ENCODE data around the gene COL4A1.

Gene COL4A1

DNA sequence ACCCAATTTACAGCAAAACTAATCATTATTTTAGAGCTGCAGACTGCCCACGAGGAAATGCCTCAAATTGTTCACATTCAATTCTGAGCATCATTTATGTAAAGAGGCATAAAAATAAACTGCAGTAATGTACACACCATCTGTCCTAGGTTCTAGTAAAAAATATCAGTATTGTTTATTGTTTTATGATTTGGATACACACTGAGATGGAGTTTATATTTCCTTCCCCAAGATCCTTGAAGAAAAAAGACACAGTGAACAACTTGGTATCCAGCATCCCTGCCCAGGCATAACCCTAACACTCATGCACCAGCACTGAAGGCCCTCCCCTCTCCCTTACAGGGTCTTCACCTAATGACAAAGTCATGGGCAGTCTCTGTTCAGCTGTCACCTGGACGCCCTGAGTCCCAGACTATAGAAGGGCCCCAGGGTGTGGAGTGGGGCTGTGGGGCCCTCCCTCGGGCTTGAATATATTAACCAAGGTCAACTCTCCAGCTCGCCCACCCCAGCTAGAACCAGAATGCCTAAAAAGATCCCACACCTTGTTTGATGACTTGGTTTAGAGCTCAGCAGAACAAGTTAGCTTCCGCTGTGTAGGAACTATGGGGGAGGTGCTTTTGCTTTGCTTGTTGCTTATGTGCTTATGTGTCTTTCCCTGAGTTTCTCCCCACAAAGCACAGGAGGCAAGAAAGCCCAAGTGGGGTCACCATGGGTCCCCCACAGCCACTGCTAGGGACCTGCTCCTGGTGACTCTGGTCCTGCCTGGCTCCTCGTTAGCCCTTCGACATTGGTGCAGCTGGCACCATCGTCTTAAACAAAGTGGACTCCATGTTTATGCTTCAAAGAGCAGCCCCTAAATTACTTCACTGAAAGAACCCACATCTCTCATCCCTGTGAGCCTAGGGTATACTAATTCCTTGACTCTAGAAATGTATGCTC lies 111.1 kb downstream of the COL4A1 start:
- DNase-seq (ENCODE audit: low spot score) = no peak

- no peak for DNase-seq (ENCODE audit: low spot score)
Measured at GRCh38 chr13:110194451-110194850, 112.5 kb downstream of the COL4A1 start.

GRCh38 chr13:110193491-110193890 lies 113.5 kb downstream of the COL4A1 start:
- no peak for DNase-seq (ENCODE audit: low spot score)

GRCh38 chr13:110192472-110192871 lies 114.5 kb downstream of the COL4A1 start:
- no peak for DNase-seq (ENCODE audit: low spot score)

DNA sequence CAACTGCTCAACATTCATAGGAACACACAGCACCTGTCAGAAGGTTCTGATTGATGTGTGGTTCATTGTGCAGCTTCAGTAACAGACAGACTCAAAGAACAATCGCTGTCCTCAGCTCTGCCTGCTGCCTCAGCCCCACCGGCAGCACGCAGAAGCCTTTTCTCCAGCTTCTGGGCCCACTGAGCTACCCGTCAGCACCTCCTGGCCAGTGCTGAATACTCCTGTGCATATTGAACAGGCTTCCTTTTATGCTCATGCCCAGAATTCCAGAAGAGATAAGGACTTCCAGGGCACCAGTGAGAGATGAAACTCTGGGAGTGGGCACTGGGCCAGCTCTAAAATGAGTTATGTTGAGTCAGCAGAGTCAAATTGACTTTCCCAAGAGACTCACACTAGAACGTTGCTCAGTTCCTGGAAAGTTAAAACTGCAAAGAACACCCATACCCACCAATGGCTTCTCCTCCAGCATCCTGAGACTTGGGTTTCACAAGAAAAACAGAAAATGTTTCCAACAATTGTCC lies 119.3 kb downstream of the COL4A1 start:
- no peak for DNase-seq (ENCODE audit: low spot score)

DNA sequence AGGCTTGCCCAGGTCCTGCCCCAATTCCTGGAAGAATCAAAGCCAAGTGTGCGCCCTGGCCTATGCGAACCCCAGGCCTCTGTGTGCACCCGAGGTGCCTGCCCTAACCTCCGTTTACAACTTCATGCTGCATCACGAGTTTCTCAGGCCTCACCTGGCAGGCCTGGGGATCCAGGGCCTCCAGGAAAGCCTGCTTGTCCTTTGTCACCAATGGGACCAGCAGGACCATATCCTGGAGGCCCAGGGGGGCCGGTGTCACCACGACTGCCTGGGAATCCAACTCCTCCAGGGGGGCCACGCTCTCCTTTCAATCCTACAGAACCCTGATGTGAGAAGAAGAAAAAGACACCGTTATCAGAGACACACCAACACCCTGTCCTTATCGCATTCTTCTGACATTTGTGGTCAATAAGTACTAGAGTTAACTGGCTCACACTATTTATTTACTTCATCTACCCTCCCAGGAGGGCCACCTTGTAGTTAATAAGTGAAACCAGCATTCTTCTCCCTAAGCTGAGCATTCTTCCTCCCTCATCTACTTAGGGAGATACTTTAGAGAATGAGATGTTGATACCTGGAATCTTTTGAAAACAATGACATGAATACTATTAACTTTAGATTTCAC lies 120.6 kb downstream of the COL4A1 start:
- DNase-seq (ENCODE audit: low spot score) = no peak

DNA sequence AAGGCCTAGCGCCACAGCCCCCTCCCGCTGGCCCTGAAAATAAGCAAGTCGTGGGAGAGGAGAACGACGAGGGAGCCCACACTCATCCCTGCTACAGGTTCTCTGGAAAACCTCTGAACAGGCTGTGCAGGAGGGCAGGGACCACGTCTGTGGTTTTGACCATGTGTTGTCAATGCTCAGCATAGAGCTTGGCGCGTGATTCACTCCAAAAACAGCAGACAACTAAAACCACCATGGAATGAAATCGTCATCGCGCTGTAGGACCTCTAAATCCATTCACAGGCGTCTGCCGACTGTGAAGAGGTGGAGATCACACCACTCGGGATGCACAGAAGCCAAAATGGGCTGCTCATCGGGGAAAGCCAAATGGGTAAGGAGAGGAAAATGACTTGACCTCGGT lies 121.3 kb downstream of the COL4A1 start:
- DNase-seq (ENCODE audit: low spot score) = no peak

- DNase-seq (ENCODE audit: low spot score) = no peak
Measured at GRCh38 chr13:110183910-110184309, 123.0 kb downstream of the COL4A1 start.

DNA sequence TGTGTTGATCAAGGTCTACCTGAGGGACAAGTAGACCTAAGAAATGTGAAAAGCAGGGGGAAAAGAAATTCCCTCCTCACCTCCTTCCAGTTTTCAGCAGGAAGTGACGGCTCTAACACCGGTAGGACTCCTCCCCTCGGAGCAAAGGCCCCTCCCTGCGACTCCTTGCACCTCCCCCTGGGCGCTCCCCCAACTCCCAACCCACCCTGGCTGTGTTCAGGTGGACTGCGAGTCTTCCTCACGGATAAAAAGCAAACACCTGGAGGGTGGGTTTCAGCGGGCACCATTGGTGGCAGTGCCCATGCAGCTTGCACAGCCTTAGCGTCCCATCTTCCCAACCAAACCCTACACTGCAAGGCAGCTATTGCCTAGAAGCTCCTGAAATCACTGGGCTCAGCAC lies 124.5 kb downstream of the COL4A1 start:
- no peak for DNase-seq (ENCODE audit: low spot score)

DNA sequence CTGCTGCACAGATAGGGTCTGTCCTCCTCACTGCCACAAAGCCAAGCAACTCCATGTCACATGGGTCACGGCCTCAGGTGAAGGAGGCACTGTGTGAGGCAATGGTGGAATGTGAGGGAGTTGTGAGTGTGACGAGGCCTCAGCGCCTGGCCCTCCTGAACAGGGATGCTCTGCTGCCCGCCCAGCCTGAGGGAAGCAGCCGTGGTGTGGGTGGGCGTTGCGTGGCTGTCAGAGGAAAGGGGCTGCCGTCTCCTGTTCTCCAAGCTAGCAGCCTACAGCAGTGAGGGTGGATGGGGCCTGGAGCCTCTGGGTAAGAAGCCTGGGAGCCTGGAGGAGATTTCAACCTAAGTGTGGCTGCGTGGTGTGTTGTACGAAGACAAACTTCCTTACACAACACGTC lies 125.0 kb downstream of the COL4A1 start:
- DNase-seq (ENCODE audit: low spot score) = no peak

DNA sequence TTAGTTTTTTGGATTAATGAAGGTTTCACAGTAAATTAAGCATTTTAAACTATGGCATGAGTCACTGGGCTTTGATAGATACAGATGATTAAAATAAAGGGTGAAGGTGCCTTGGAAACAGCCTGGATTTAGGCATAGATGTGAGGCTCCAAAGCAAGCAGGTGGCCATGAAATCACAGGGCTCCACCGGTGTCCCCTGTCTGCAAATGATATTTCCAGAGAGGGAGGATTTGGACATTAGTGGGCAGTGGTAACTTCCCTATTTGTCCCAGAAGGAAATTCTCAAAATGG lies 127.2 kb downstream of the COL4A1 start:
- no peak for DNase-seq (ENCODE audit: low spot score)

DNA sequence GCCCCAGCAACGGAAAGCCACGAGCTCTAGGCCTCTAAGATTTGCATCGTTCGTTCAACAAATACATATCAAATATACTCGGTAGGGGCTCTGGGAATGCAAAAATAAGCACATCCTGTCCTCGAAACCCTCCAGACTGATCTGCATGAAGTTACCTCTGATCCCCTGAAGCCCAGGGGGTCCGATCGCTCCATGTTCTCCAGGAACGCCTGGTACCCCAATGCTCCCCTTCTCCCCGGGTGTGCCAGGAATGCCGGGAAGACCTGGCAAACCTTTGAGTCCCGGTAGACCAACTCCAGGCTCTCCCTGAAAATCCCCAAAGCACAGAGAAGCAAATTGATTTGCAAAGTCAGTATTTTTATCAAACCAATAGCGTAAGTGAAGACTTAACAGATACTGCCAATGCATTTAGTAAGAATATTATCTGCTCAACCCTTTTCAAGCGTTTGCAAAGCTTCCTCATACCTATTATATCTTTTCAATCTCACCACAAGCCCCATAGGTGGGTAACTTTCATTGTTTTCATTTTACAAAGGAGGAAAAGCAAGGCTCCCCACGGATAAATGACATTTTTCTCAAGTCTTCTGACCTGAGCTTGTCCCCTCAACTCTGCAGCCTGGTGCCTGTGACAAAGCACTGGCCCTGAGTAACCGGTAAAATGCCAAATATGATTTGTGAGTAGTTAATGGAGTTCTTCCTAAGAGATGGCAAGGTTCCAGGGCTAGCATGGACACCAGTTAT lies 127.7 kb downstream of the COL4A1 start:
- DNase-seq (ENCODE audit: low spot score) = no peak

DNA sequence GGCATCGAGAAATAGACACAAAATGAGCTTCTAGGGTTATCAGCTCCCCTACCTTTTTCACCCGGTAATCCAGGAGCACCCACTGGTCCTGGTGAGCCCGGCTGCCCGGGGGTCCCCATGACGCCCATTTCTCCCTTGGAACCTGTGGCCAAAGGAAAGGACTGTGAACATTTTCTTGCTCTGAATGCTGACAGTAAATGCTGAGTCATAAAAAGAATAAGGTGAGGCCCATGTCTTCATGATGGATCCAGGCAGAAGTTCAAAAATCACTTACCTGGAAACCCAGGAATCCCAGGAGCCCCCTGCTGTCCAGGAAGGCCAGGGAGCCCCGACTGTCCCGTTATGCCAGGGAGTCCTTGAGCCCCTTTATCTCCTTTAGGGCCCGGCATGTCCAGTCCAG lies 129.2 kb downstream of the COL4A1 start:
- no peak for DNase-seq (ENCODE audit: low spot score)

DNA sequence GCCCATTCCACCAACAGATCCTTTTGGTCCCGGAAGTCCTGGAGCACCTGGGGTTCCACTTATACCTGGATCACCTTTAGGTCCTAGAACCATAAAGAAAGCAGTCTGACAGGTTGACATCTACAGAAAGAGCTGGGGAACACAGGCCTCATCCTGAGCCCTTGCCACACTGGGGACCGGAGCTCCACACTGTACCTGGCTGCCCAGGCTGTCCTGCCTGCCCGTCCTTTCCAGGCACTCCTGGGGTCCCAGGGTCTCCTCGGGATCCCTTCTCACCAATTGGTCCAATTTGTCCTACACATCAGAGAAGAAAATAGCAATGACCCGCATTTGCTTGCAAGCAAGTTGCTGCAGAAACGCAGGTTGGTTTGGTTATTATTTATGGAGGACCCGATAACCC lies 130.5 kb downstream of the COL4A1 start:
- no peak for DNase-seq (ENCODE audit: low spot score)

DNA sequence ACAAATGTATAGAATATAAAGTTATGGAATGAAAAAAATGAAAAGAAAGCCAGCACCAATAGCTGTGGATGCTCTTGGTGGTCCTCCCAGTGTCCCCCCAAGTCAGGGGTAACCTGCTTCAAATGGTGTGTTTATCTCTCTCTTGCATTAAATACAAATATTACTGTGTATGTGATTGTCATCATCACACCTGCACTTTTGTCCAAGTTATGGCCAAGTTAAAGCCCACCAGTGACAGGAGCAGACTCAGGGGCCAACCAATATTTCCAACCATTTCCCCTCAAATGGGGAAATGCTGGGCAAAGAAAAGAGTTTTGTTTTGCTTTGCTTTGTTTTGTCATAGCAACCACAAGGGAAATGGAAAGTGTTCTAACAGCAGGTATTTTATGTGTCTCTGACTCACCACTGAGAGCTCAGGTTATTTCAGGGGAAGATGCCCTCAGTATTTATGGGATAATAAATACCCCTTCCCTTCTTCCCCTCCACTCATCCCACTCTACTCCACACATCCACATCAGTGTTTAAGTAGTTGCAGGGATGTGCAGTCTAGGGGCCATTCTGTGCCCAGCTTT lies 133.6 kb downstream of the COL4A1 start:
- no peak for DNase-seq (ENCODE audit: low spot score)

DNA sequence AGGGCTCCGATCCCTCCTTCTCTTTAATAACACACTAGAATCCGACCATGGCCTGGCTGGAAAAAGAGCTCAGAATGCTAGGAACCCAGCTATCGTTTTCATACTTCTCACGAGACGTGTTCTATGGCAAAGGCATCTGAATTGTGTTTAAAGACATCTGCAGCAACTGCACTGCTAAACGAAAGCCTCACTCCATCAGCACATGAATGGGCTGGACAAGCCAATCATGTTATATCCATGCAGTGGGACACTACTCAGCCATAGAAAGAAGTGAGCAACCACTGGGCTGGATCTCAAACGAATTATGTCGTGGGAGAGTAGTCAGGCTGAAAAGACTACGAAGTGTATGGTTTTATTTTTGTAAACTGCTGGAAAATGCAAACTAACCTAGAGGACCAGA lies 136.1 kb downstream of the COL4A1 start:
- no peak for DNase-seq (ENCODE audit: low spot score)

DNA sequence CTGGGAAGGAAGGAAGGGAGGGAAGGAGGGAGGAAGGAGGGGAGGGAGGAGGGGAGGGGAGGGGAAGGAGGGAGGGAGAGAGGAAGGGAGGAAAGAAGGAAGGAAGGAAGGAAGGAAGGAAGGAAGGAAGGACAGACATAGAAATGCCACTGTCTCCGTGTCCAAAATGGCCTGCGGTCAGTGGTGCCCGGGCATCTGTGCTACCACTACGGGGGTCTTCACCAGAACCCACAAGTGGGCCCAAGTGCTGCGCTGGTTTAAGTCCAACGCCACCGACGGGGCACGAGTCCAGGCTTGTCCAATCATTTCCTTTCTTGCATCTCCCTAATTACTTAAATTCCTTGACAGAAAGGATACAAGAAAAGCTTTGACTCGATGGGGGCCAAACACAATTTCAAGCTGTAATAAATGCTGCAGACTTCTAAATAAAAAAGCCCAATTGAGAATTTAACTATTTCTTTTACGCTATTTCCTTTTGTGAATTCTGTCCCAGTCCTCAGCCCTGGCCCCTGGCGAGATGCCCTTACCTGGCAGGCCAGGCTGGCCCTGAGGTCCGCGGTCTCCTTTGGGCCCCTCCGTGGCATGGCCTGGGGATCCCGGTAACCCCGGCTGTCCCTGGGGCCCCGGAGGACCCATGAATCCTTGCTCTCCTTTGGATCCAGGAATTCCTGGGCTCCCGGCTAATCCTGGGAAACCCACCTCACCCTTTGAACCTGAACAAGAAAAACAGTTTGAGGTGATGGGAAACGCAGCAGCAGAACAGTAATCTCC lies 136.8 kb downstream of the COL4A1 start:
- DNase-seq (ENCODE audit: low spot score) = no peak

DNA sequence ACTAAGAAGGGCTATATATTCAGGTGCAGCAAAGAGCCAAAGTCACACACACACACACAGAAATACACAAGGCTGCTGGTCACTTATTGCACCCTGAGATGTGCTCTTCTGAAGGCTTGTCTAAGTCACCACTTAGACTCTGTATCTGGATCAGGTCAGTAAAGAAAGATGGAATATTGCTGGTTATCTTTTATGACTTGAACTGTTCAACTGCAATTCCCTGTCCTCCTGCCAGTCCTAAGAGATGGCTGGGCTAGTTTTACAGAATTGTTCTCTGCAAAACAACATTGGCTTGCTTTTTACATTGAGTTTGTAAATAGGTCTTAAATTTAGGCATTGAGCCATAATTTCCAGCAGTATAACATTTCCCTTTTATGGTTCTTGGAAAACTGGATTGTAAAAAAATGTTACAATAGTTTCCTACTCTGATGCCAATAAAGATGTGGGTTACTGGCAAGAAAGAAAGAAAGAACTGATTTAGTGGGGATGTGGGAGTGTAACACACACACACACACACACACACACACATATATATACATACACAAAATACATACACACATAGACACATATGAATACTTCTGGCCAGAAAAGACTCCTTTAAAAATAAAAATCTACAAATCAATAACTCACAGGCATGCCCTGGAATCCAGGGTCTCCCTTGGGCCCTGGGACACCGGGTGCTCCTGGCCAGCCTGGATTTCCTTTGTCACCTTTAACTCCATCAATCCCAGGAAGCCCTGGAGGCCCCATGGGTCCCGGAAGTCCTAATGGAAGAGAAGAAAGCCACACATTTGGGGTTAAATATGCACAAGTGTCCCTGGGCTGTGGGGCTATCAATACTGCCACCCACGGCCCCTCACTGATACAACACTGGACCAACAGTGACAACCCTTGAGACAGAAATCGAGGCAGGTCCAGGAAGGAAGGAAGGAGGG lies 137.7 kb downstream of the COL4A1 start:
- DNase-seq (ENCODE audit: low spot score) = no peak

GRCh38 chr13:110166598-110166997 lies 140.4 kb downstream of the COL4A1 start:
- no peak for DNase-seq (ENCODE audit: low spot score)

DNA sequence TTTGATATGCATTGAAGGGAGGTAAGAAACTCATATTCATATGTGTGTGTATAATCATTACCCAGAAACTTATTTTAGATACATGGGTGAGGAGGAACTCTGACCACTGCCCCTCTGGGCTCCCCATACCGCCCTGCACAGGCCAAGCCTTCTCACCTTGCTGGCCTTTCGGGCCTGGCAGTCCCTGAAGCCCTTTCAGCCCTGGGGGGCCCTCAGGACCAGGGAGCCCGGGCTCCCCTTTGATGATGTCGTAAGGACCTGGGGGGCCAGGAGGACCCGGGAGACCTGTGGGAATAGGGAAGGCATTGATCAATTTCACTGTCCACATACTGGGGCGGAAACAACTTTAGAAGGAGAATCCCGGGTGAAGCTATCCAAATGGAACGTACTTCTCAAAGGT lies 142.3 kb downstream of the COL4A1 start:
- DNase-seq (ENCODE audit: low spot score) = no peak
